HG03469 (cell line): ENCODE data around the gene PTGIS.
"Not testable (repeated sequence)": the region's sequence is repeated elsewhere in the genome, so short reads cannot be mapped to it uniquely, and the experiment has no call there.

Experiments
- ATAC-seq: cut with Tn5 transposase; IDR thresholded peaks from one replicate; pipeline ENCODE4 v1.9.1; 2021; ENCODE audit warnings: mild to moderate bottlenecking, moderate library complexity, moderate number of reproducible peaks; ENCODE audit not compliant: unreplicated experiment

The PTGIS gene

DNA sequence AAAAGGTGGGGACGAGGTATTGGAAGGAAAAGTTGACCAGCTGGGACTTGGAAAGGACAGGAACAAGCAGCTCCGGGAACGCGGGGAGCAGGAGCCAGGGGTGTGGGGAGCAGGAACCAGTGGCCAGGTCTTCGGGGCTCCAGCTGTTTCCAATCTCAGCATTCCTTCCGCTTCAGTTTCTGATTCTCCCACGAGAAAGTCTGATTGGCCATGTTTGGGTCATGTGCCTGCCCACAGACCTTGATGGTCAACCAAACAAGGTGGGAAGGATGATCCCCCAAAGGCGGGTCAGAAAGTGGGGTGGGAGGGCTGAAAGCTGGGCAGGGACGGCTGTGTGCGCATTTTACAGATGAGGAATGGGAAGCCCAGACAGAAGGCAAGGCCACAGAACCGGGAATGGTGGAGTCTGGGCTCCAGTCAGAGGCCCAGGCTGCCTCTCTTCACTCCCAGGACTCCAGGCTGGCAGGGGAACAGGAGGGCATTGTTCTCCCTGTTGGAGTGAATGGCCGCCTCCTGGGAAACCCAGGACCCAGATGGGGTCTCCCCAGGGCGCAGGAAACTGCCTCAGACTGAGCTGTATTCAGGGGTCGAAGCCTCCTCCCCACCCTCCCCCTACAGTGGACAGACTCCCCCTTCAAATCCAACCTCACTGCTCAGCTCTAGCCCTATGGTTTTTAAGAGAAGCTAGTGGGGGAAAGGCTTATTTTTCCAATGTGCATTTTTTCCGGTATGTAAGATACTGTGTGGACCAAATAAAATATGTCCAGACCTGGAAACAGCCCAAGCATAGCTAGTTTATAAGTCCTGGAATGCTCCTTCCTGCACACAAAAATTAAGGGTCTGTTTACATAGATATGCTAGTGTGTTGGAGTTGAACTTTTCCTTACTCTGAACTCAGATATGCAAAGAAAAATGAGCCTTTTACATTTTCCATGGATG lies 12.2 kb upstream of the PTGIS start:
- no peak for ATAC-seq

DNA sequence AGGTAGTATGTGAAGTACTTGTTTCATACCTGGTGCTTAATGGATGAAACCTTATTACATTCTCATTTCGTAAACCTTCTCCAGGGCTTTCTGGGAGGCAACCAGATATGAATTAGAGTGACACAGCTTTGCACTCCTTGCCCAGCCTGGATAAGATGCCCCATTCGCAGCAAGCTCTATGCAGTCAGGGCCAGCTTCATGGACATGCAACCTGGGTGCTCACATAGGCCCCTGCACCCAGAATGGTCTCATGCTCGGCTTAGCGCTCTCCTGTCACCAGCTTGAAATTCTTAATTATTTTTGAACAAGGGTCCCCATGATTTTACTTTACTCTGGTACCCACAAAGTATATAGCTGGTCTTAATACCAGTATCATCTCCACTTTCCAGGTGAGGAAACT lies 11.3 kb upstream of the PTGIS start:
- ATAC-seq, result no peak

DNA sequence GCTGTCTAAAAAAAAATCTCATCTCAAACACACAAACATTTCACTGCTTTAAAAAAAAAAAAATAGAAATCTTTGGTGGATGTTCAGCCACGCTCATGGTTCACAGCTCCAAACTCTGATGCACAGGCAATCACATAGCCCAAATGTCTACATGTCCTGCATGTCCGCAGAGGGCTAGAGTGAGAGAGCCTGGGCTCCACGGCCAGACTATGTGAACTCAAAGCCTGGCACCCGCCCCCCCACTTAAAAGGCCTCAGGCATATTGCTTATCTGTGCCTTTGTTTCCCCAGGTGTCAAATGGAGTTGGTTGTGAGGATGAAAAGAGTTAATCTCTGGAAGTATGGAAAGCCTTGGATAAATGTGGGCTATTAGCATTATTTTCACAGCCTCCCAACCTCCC lies 10.5 kb upstream of the PTGIS start:
- no peak for ATAC-seq

DNA sequence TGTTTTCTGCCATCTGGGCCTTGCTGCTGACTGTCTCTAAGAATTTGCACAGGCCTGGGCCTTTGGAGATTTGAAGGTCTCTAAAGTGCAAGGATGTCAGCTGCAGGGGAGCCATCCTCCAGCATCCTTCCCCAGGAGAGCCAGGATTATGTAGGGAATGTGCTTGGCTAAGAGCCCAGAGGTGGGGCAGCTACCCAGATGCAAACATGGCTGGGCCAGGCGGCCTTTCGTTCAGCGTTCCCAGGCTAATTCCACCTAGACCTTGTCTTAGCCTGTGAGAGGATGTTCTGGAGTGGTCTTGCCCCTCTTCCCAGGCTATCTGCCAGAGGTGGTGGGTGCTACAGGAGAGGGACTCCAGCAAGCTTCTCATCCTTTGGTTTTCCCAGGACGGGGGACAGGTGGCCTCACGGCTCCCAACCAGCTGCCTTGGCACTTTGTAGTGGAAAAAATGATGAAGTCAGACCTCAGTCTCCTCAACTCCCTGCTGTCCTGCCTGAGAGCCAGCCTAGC lies 7.7 kb upstream of the PTGIS start:
- no peak for ATAC-seq

DNA sequence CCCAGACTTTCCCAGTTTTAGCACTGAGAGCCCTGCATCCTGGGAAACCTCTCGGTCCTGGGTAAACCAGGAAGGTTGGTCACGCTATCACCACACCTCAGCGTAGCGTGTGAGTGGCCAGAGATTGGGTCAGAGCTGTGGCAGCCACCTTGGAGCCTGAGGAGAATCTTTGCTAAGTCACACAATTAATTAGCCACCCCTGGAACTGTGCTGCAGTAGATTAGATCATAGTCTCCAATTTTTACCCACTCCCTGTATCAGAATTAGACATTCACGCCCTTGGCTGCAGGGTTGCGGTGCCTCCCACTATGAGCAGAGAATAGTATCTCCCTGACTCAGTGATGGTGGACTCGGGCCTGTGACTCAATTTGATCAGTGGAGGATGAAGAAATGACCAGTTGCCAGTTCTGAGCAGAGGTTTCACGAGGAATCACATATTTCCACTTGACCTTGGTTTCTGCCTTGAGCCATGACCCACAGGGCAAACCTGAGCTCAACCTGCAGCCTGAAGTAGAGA lies 6.0 kb upstream of the PTGIS start:
- no peak for ATAC-seq

DNA sequence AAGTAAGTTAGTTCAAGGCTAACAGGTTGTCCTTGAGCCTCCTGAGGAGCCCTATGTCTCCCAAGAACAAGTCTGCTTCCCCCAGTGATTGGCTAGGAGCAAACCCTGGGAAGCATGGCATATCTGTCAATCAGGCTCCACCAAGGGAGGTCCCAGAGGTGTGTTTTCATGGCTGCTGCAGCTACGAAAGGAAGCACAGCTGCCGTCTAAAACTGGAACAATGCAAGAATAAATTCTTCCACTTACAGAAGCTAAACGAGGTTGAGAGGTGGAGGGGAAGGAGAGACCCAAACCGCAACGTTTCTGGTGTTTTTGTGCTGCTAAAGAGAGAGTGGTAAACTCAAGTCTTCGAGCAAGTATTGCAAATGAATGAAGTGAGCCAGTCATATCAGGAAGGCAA lies 4.9 kb upstream of the PTGIS start:
- no peak for ATAC-seq

- ATAC-seq, result no peak
Measured at GRCh38 chr20:49571553-49571835, 3.6 kb upstream of the PTGIS start.

DNA sequence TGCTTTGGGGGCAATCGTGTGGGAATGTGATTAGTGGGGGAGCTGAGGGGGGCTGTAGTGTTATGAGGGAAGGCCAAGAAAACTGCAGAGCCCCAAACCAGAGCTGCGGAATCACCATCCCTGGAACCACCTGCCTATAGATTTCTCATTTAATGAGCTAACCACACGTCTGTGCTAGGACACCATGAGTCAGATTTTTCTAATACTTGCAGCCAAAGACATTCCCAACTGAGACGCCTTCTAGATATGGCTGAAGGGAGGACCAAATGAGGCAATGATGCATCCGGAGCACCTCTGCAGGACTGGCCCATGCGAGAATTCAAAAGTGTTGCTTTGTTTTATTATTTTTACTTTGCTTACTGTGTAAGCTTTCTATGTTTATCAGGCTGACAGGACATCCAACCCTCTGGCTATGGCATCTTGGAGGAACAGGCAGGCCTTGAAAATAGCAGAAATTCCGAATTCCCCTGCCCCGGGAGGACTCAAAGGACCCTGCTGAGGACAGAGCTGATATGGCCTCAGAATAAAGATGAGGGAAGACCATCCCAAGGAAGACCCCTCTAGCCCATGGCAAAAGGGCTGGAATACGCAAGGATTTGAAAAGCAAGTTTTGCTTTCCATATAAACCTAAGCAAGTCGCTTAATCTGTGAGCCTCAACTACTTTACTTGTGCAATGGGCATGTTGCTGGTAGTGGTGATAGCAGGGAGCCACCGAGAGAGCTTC lies 3.1 kb upstream of the PTGIS start:
- no peak for ATAC-seq

DNA sequence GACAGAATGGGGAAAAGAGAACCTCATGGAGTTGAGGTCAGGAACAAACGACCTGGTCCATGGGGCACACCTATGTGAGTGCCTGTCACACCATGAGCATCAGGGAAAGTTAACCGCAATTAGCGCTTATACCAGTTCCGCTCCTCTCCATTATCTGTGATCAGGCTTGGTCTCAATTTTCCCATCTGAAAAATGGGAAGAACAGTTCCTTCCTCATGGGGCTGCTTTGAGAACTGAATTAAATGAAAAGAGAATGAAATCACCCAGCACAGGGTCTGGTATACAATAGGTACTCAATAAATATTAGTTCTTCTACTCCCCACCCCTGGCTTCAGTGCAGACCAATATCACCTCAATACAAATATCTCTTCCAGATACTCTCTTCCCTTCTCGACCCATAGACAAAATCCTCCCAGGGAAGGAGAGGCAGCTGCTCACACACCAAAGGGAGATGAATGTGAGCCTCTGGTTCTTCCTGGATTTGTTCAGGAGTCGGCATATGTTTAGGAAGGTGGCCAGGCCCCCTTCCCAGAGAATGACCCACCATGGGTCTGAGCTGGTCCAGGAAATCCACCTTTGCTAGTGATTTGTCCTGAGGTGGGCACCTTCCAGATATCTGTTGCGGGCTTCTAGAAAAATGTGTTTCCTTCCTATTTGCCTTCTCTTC lies 2.4 kb upstream of the PTGIS start:
- no peak for ATAC-seq

DNA sequence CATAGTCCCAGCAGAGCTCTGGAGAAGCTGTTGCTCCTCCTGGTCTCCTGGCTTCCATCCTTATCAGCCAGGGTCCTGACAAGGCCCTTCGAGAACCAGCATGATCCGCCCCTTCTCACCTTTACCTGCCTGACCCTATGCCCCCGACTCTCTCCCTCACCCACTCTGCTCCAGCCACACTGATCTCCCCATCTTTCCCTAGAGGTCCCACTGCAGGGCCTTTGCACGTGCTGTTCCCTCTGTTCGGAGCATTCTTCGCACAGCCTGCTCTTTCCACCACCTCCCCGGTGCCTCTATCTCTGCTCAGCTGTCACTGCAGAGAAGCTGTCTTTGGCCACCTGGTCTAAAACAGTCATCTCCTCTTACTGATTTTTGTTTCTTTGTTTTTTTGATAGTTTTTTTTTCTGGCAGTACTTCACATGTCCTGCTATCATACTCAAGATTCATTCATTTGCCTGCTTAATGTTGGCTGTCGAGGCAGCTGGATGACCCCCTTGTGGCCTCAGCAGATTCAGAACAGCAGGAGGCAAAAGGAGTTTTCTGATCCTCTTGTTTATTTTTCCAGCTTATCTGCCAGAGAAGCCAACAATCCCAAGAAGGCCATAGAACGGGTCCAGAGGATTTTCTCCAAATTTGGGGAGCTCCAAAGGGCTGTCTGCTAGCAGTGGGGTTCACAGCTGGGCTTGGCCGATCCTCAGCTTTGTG lies 1.6 kb upstream of the PTGIS start:
- ATAC-seq, result no peak

DNA sequence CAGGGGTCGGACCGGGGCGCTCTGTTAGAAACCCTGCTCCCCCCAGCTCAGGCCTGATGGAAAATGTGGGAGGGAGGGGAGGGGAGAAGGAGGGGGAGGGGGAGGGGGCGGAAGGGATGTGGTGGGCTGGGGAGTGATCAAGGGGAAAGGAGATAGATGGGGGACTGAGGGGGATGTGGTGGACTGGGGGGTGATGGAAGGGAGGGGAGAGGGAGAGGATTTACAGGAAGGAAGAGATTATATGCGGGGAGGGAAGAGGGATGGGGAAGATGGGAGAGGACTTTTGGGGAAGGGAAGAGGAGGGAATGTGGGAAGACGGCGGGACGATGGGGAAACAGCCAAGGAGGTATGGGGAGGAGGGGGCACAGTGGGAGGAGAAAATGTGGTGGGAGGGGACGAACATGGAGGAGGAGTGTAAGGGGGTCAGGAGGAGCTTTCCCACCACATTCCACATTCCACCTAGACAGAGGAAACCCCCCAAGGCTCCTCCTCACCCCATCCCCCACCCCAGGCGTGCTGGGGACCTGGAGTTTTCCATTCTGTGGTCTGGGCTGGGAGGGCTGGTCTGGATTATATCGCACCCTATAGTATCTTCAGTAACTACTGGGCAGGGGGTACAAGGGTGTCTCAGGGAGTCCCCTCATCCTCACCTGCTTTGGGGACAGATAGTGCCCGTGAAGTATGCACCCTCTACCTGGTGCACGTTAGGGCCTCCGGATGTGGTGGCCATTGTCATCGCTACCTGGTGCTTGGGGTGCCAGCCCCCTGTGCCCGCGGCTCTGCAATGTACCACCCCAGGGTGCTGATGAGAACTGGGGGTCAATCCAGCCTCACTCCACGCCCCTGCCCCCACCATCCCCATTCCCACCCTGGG lies 578 bp upstream of the PTGIS start:
- ATAC-seq, result no peak

GRCh38 chr20:49566401-49567364 lies 1.3 kb downstream of the PTGIS start:
- no peak for ATAC-seq

GRCh38 chr20:49564991-49565390 lies 2.9 kb downstream of the PTGIS start:
- ATAC-seq, result not testable (repeated sequence)

GRCh38 chr20:49563015-49563980 lies 4.6 kb downstream of the PTGIS start:
- no peak for ATAC-seq

DNA sequence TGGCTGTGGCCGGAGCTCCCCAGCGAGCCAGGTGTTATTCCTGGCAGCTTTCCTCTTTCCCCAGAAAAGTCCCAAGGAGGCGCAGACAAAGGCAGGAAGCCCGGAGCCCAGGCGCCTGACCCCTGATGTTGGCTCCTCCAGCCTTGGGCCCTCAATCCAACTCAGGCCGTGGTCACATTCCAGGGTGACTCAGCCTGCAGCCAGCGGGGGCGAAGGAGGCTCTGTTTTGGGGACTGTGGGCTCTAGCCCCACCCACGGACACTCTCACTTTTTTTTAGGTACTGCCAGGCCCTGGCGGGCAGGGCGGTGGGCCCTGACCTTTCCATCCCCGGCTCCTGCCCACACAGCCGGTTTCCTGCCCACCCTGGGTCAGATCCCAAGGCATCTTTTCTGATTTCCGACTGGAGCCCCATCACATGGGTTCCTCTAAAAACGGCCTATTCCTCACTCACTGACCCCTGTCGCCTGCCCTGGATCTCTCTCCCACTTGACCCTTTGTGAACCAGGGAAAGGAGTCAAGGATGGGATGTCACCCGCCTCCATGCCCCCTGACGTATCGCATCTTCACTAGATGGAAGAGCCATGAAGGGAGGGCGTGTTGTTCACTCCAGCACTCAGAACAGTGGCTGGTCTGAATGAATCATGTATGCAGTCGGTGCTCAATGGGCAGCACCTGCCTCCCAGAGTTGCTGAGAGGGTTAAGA lies 5.5 kb downstream of the PTGIS start:
- ATAC-seq, result no peak

DNA sequence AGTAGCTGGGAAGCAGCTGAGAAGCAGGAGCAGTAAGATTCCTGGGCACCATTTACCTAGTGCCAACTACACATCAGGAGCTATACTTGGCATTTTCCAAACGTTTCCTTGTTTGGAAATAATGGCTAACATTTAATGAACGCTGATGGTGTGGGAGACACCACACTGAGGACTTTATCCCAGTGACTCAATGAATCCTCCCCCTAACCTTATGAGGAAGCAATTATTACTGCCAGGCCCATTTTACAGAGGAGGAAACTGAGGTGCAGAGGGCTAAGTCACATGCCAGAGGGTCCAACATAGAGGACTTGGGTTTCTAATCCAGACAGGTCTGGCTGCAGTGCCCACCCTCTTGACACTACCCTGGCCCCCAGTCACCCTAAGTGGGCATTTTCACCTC lies 6.1 kb downstream of the PTGIS start:
- ATAC-seq, result no peak

DNA sequence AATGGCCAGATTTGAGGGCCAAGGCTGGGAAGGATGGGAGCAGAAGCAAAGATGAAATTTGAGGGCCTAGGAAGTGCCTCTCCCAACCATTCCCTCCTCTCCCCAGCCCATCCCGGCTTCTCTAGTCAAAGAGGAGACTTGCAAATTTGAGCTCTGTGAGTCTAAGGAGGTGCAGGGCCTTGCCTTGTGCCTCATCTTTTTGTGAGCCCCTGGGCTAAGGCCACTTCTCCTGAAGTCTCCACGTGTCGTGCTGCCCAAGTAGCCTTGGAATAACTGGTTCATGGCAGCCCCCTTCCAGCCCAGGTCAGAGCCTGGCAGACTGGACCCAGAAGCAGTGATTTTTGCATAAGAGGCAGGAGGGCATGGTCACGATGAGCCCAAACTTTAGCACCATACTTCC lies 6.7 kb downstream of the PTGIS start:
- ATAC-seq, result no peak
